GM12878 (cell line): ENCODE results near the gene B4GALT5. TPM values are rescaled to one million over a fixed set of nuclear protein-coding genes. Genes with fewer than 3 reads are reported as not detected.

Source experiments
- ATAC-seq: fragments of 200-7000 bp; cut with Tn5 transposase; 3 replicates; pipeline ENCODE4 v1.9.1; 2020; ENCODE audit warnings: mild to moderate bottlenecking, moderate library complexity
- BruUV-seq: library from RNA; stranded (reverse); fragments of 400-500 nt; replicated peaks from 2 replicates; lab custom pipeline; 2021; lab: Mats Ljungman, UMichigan
- CTCF ChIA-PET: fragments of 300-600 bp; sonication (Branson Sonifier 250); formaldehyde crosslinking; extraction: SDS; loops from one replicate; lab custom pipeline; 2021; ENCODE audit warnings: inconsistent platforms; lab: Yijun Ruan, JAX
- POLR2A ChIA-PET: fragments of 350-600 bp; formaldehyde crosslinking; extraction: SDS; loops from one replicate; lab custom pipeline; 2021; ENCODE audit warnings: inconsistent platforms; lab: Charles Lee
- RAD21 ChIA-PET: fragments of 300-600 bp; sonication (Branson Sonifier 250); formaldehyde crosslinking; loops from one replicate; lab custom pipeline; 2023; ENCODE audit warnings: antibody characterized with exemption; ENCODE audit not compliant: unreplicated experiment; lab: Charles Lee
- SMC1A ChIA-PET: fragments of 300-600 bp; sonication (Branson Sonifier 250); formaldehyde crosslinking; loops from one replicate; lab custom pipeline; 2023; ENCODE audit not compliant: unreplicated experiment, uncharacterized antibody; lab: Charles Lee
- DNase-seq: peaks from one replicate; pipeline ENCODE4 v3.0.0-alpha.2; 2011; ENCODE audit warnings: low read depth, low spot score
- FAIRE-seq: peaks from 3 replicates; lab custom pipeline; 2011; peaks lifted over from hg19 to GRCh38; lab: Jason Lieb, UNC
- H2AFZ ChIP-seq: 2 replicates; pipeline ENCODE4 v1.6.0; 2011; ENCODE audit warnings: low read depth, low read length, control low read depth; ENCODE audit not compliant: control insufficient read depth
- H3K27ac ChIP-seq: 2 replicates; pipeline ENCODE4 v1.5.1; 2011; ENCODE audit warnings: control low read depth; ENCODE audit not compliant: control insufficient read depth, insufficient read depth
- H3K27me3 ChIP-seq, 2 experiments: replicated peaks in 1 of 2; 2 replicates each; pipeline versions ENCODE4 v1.6.0 to v1.6.1; 2011; ENCODE audit warnings: low read length in 1 of 2; ENCODE audit not compliant: control insufficient read depth in 2 of 2, insufficient read depth in 2 of 2
- H3K36me3 ChIP-seq, 2 experiments: 2 replicates each; pipeline ENCODE4 v1.5.1; 2011; ENCODE audit warnings: low read length in 1 of 2; ENCODE audit not compliant: control insufficient read depth in 2 of 2, insufficient read depth in 2 of 2
- H3K4me1 ChIP-seq: 2 replicates; pipeline ENCODE4 v1.6.1; 2011; ENCODE audit warnings: mild to moderate bottlenecking, low read length, moderate library complexity, mixed read lengths; ENCODE audit not compliant: control insufficient read depth, insufficient read depth
- H3K4me2 ChIP-seq: 2 replicates; pipeline ENCODE4 v1.6.0; 2011; ENCODE audit warnings: control low read depth; ENCODE audit not compliant: control insufficient read depth, insufficient read depth
- H3K4me3 ChIP-seq: fragments of 200-600 bp; sonication (generic); 2 replicates; pipeline ENCODE4 v1.5.1; 2016
- H3K79me2 ChIP-seq: 2 replicates; pipeline ENCODE4 v1.6.0; 2011; ENCODE audit warnings: low read length; ENCODE audit not compliant: control insufficient read depth, insufficient read depth
- H3K9ac ChIP-seq: 2 replicates; pipeline ENCODE4 v1.8.0; 2011; ENCODE audit warnings: low read length, control low read depth, mixed read lengths; ENCODE audit not compliant: control insufficient read depth, insufficient read depth
- H3K9me3 ChIP-seq: replicated peaks from 3 replicates; pipeline ENCODE4 v1.5.1; 2011; ENCODE audit warnings: mild to moderate bottlenecking, low read length; ENCODE audit not compliant: control insufficient read depth, insufficient read depth
- H4K20me1 ChIP-seq: 2 replicates; pipeline ENCODE4 v1.6.0; 2011; ENCODE audit not compliant: control insufficient read depth, insufficient read depth
- HCFC1 ChIP-seq: fragments of 150-350 bp; IDR thresholded peaks from 2 replicates; pipeline ENCODE4 v1.6.1; 2014; ENCODE audit warnings: low read length
- IKZF1 ChIP-seq: fragments of 450-650 bp; conservative IDR thresholded peaks from 2 replicates; pipeline ENCODE4 v1.6.1; 2017; ENCODE audit warnings: antibody characterized with exemption, mild to moderate bottlenecking
- MTA2 ChIP-seq: fragments of 450-650 bp; IDR thresholded peaks from 2 replicates; pipeline ENCODE4 v1.6.1; 2016; ENCODE audit warnings: low read depth, mild to moderate bottlenecking, moderate library complexity
- NBN ChIP-seq: fragments of 450-650 bp; IDR thresholded peaks from 2 replicates; pipeline ENCODE4 v1.6.1; 2016
- POU2F2 ChIP-seq: IDR thresholded peaks from 3 replicates; pipeline ENCODE4 v1.6.1; 2011; ENCODE audit warnings: low read depth, mild to moderate bottlenecking, low read length, borderline replicate concordance
- SP1 ChIP-seq: IDR thresholded peaks from one replicate; pipeline ENCODE4 v1.6.1; 2011; ENCODE audit warnings: low read depth, low read length
- TCF7 ChIP-seq: IDR thresholded peaks from 2 replicates; pipeline ENCODE4 v1.6.1; 2014; ENCODE audit warnings: antibody characterized with exemption, borderline replicate concordance
- WRNIP1 ChIP-seq: IDR thresholded peaks from 2 replicates; pipeline ENCODE4 v1.6.1; 2011; ENCODE audit warnings: low read depth, low read length, improper control_type of control experiment, borderline replicate concordance
- YBX1 ChIP-seq: fragments of 450-650 bp; IDR thresholded peaks from 2 replicates; pipeline ENCODE4 v1.6.1; 2016; ENCODE audit warnings: antibody characterized with exemption
- WGBS: methylation state at CpG from one replicate; pipeline ENCODE4 v1.1.6; 2016; ENCODE audit warnings: low lambda C conversion rate; ENCODE audit not compliant: insufficient replicate concordance, insufficient coverage; ENCODE audit errors: missing lambda C conversion rate; 5-methylcytosine and 5-hydroxymethylcytosine counted together
- in situ Hi-C: fragments of 300-500 bp; cut with MboI; formaldehyde crosslinking; loops from 9 replicates; pipeline ENCODE4 v1.14.3; 2018; ENCODE audit warnings: mixed read lengths
- intact Hi-C: fragments of 100-400 bp; cut with micrococcal nuclease; formaldehyde crosslinking; loops from one replicate; pipeline ENCODE4 v1.14.2; 2022; ENCODE audit not compliant: unreplicated experiment
- polyA plus RNA-seq, 11 experiments: library from polyadenylated mRNA; depleted of rRNA in 4 of 11; unstranded in 6 of 11; stranded (reverse) in 5 of 11; fragments of >200 nt; fragmentation: Nextera tagmentation in 4 of 11; fragmentation: Illumina TruSeq in 1 of 11; extraction: Ambion mirVana in 4 of 11; extraction: Trizol in 1 of 11; gene quantifications; 1 replicate in 1 of 11; 2 replicates in 10 of 11; pipeline versions ENCODE4 v1.2.1 to v1.2.3, GENCODE V29; 2011 to 2016; ENCODE audit warnings: inconsistent platforms in 2 of 11, missing spikeins in 2 of 11, low read depth in 1 of 11
- total RNA-seq, 4 experiments: library from RNA; depleted of rRNA in 3 of 4; stranded (reverse); fragments of >200 nt in 3 of 4; fragmentation: Illumina TruSeq in 1 of 4; extraction: Trizol in 1 of 4; gene quantifications; 2 replicates each; pipeline versions ENCODE4 v1.2.1 to v1.2.3, GENCODE V29; 2013 to 2021
- TF ChIP-seq, protein P1 (sequence below): IDR thresholded peaks from 2 replicates; pipeline ENCODE4 v1.6.1; 2012; ENCODE audit warnings: low read depth, low read length, improper control_type of control experiment
- TF ChIP-seq, protein P2 (sequence below): fragments of 450-650 bp; IDR thresholded peaks from 2 replicates; pipeline ENCODE4 v1.6.1; 2017; ENCODE audit warnings: borderline replicate concordance
- TF ChIP-seq, protein P3 (sequence below): fragments of 450-650 bp; formaldehyde crosslinking; IDR thresholded peaks from 2 replicates; pipeline ENCODE4 v1.4.0; 2020; ENCODE audit warnings: mild to moderate bottlenecking, moderate library complexity

B4GALT5 gene
- total and polyA plus RNA-seq, 10 of the 15 experiments (the other 5 are each of a cell fraction or from before 2014, with no cell fraction given) = 2.0 to 55.5 (median 20.2) TPM

DNA sequence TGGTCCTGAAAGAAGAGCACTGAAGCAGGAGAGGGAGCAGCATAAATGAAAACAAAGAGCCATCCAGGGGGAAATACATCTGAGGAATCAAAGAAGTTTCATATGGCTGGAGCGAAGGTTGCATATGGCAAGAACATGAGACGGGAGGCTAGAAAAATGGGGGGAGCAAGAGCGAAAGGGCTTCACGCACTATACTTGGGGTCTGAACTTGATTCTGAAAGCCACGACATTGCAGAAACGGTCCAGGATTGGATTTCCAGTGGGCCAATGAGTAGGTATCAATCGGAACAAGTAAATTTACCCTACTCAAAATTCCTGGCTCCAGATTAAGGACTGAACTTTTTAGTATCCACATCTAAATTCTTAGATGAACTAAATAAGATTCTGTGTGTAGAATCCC is 47.9 kb downstream of the B4GALT5 start (continued):
- TF ChIP-seq, protein P1, sequence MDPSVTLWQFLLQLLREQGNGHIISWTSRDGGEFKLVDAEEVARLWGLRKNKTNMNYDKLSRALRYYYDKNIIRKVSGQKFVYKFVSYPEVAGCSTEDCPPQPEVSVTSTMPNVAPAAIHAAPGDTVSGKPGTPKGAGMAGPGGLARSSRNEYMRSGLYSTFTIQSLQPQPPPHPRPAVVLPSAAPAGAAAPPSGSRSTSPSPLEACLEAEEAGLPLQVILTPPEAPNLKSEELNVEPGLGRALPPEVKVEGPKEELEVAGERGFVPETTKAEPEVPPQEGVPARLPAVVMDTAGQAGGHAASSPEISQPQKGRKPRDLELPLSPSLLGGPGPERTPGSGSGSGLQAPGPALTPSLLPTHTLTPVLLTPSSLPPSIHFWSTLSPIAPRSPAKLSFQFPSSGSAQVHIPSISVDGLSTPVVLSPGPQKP = no peak
- TF ChIP-seq HCFC1 = no peak
- TF ChIP-seq, protein P2, sequence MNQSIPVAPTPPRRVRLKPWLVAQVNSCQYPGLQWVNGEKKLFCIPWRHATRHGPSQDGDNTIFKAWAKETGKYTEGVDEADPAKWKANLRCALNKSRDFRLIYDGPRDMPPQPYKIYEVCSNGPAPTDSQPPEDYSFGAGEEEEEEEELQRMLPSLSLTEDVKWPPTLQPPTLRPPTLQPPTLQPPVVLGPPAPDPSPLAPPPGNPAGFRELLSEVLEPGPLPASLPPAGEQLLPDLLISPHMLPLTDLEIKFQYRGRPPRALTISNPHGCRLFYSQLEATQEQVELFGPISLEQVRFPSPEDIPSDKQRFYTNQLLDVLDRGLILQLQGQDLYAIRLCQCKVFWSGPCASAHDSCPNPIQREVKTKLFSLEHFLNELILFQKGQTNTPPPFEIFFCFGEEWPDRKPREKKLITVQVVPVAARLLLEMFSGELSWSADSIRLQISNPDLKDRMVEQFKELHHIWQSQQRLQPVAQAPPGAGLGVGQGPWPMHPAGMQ = no peak
- no peak for TF ChIP-seq WRNIP1

DNA sequence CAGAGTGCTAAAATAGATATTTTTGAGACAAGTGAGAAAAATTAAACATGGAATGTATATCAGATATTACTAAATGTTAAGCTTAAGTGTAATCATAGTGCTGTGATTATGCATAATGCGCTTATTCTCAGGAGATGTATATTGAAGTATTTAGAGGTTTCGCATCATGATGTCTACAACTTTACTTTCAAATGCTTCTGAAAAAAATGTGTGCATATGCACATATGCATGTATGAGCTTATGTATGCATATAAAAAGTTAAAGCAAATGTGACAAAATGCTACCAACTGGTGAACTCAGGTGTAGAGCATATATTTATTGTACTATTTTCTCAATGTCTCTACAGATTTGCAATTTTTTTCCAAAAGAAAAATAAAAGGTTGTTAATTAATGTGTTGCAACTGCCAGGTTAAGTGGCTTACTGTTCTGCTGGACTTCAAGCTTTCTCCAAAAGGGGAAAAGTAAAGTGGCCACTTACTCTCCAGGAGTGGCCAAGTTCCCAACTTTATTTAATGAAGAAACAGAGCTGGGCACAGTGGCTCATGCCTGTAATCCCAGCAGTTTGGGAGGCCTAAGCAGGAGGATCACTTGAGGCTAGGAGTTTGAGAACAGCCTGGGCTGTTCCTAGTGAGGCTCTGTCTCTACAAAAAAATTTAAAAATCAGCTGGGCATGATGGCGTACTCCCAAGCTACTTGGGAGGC is 48.9 kb downstream of the B4GALT5 start:
- no peak overlapping the region for H2AFZ ChIP-seq
- no peak overlapping the region for H3K4me2 ChIP-seq
- ATAC-seq (no peak), FAIRE-seq (no peak), DNase-seq (no peak)
- H3K79me2 ChIP-seq = peaks cover 83% of the 10 kb centered on the region
- H3K9ac ChIP-seq = no peak overlapping the region
- no peaks in the 10 kb centered on the region for H4K20me1 ChIP-seq
- no peak overlapping the region for H3K4me3 ChIP-seq
- in situ Hi-C loops (no loop called here), intact Hi-C loops (no loop called here)
- RAD21 ChIA-PET = interaction anchor here (0.6 to 1.4 kb wide), 5 partner anchors 10 to 238 kb away, joined by 3 to 8 read pairs (median 4); no protein-coding TSS in a partner anchor
- no TSS peak for BruUV-seq
- POLR2A ChIA-PET = interaction anchor here (0.6 to 1.0 kb wide), 8 partner anchors 9 to 162 kb away, joined by 3 to 7 read pairs (median 4); no protein-coding TSS in a partner anchor
- SMC1A ChIA-PET = interaction anchor here (0.6 to 1.5 kb wide), 14 partner anchors 10 to 366 kb away, joined by 3 to 6 read pairs (median 3); no protein-coding TSS in a partner anchor
- 98% methylated on average over 3 of the region's 3 CpGs for WGBS
- CTCF ChIA-PET = interaction anchor here (1.4 to 1.9 kb wide), 4 partner anchors 11 to 181 kb away, joined by 3 to 8 read pairs (median 5); no protein-coding TSS in a partner anchor
- no peak overlapping the region for H3K27ac ChIP-seq
- peaks cover 0 to 2% of the 10 kb centered on the region in 2 experiments; a peak in 1 of 4 replicates for H3K36me3 ChIP-seq
- H3K9me3 ChIP-seq = no peaks in the 10 kb centered on the region
- H3K4me1 ChIP-seq = peaks cover 45% of the 10 kb centered on the region
- H3K27me3 ChIP-seq = no peaks in the 10 kb centered on the region
- TF ChIP-seq NBN (no peak), IKZF1 (no peak), SP1 (no peak), YBX1 (no peak), TCF7 (no peak), MTA2 (no peak), POU2F2 (no peak)
- TF ChIP-seq, protein P3, sequence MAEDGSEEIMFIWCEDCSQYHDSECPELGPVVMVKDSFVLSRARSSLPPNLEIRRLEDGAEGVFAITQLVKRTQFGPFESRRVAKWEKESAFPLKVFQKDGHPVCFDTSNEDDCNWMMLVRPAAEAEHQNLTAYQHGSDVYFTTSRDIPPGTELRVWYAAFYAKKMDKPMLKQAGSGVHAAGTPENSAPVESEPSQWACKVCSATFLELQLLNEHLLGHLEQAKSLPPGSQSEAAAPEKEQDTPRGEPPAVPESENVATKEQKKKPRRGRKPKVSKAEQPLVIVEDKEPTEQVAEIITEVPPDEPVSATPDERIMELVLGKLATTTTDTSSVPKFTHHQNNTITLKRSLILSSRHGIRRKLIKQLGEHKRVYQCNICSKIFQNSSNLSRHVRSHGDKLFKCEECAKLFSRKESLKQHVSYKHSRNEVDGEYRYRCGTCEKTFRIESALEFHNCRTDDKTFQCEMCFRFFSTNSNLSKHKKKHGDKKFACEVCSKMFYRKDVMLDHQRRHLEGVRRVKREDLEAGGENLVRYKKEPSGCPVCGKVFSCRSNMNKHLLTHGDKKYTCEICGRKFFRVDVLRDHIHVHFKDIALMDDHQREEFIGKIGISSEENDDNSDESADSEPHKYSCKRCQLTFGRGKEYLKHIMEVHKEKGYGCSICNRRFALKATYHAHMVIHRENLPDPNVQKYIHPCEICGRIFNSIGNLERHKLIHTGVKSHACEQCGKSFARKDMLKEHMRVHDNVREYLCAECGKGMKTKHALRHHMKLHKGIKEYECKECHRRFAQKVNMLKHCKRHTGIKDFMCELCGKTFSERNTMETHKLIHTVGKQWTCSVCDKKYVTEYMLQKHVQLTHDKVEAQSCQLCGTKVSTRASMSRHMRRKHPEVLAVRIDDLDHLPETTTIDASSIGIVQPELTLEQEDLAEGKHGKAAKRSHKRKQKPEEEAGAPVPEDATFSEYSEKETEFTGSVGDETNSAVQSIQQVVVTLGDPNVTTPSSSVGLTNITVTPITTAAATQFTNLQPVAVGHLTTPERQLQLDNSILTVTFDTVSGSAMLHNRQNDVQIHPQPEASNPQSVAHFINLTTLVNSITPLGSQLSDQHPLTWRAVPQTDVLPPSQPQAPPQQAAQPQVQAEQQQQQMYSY (CRISPR knock-in tag) = no peak
- TF ChIP-seq, protein P2 = no peak
